ENCODE data around the gene LCE3B.

DNA sequence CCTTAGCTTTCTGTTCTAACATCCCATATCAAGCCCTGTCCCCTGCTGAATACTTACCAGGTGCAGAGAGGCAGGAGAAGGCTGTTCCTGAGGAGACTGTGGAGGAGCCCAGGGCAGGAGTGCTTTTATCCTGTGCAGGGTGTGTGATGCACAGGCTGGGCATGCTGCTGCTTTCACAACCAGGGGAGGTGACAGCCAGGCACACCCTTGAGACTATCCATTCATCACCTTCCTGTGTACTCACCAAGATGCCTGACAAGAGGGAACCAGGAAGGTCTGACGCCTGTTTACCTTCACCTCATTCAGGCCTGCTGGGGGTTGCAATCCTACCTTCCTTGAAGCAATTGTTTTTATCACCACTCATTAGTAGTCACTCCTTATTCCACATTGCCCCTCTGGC, 46.9 kb upstream of the LCE3B start, which contains the start of gene LCE3E:
- TF ChIP-seq POLR2AphosphoS5 (IDR thresholded peaks at IDR 0.05; ENCODE audit: low read depth, low read length) (no peak), POLR2A (IDR thresholded peaks at IDR 0.05; ENCODE audit: low read depth, low read length) (no peak), TAF1 (IDR thresholded peaks at IDR 0.05; ENCODE audit: borderline replicate concordance, low read depth, low read length) (no peak)

Data from GM12892 (cell line).